Keratinocyte (primary cell): ENCODE results near the gene POU4F1. TPM values are rescaled to one million over a fixed set of nuclear protein-coding genes. Genes with fewer than 3 reads are reported as not detected.

Experiments
- DNase-seq: peaks from one replicate; pipeline ENCODE4 v3.0.0-alpha.2; 2011; ENCODE audit warnings: low read depth, missing footprints, low spot score
- FAIRE-seq: peaks from 2 replicates; lab custom pipeline; 2011; peaks lifted over from hg19 to GRCh38; lab: Jason Lieb, UNC
- H2AFZ ChIP-seq: 2 replicates; pipeline ENCODE4 v1.6.0; 2012; ENCODE audit warnings: low read length, control low read depth, inconsistent platforms; ENCODE audit not compliant: control insufficient read depth
- H3K27ac ChIP-seq: 2 replicates; pipeline ENCODE4 v1.5.1; 2011; ENCODE audit warnings: low read length; ENCODE audit not compliant: control insufficient read depth, insufficient read depth
- H3K27me3 ChIP-seq: 3 replicates; pipeline ENCODE4 v1.6.0; 2011; ENCODE audit warnings: low read length; ENCODE audit not compliant: control insufficient read depth, insufficient read depth; ENCODE audit errors: extremely low read depth
- H3K36me3 ChIP-seq, 2 experiments: 2 replicates in 1 of 2; 3 replicates in 1 of 2; pipeline ENCODE4 v1.5.1; 2011; ENCODE audit warnings: low read length in 2 of 2, mild to moderate bottlenecking in 1 of 2; ENCODE audit not compliant: control insufficient read depth in 2 of 2, insufficient read depth in 2 of 2; ENCODE audit errors: extremely low read depth in 1 of 2
- H3K4me1 ChIP-seq: 3 replicates; pipeline ENCODE4 v1.5.1; 2011; ENCODE audit warnings: low read length; ENCODE audit not compliant: control insufficient read depth, insufficient read depth; ENCODE audit errors: extremely low read depth
- H3K4me2 ChIP-seq: 3 replicates; pipeline ENCODE4 v1.6.0; 2011; ENCODE audit warnings: low read depth, low read length; ENCODE audit not compliant: control insufficient read depth, insufficient read depth; ENCODE audit errors: extremely low read depth
- H3K4me3 ChIP-seq, 3 experiments: fragments of 200-600 bp in 1 of 3; sonication (generic) in 1 of 3; 2 replicates in 2 of 3; 3 replicates in 1 of 3; pipeline ENCODE4 v1.5.1; 2011 to 2016; ENCODE audit warnings: low read length in 3 of 3, mild to moderate bottlenecking in 3 of 3, control low read depth in 2 of 3, inconsistent platforms in 1 of 3, low read depth in 1 of 3, mixed read lengths in 1 of 3, mixed run types in 1 of 3, moderate library complexity in 1 of 3; ENCODE audit not compliant: control insufficient read depth in 2 of 3, insufficient read depth in 2 of 3; ENCODE audit errors: extremely low read depth in 1 of 3
- H3K79me2 ChIP-seq: 2 replicates; pipeline ENCODE4 v1.6.0; 2012; ENCODE audit warnings: low read length; ENCODE audit not compliant: control insufficient read depth, insufficient read depth
- H3K9ac ChIP-seq: 3 replicates; pipeline ENCODE4 v1.6.0; 2011; ENCODE audit warnings: low read length; ENCODE audit not compliant: control insufficient read depth, insufficient read depth; ENCODE audit errors: extremely low read depth
- H3K9me1 ChIP-seq: 3 replicates; pipeline ENCODE4 v1.6.0; 2011; ENCODE audit warnings: low read length; ENCODE audit not compliant: control insufficient read depth, insufficient read depth; ENCODE audit errors: extremely low read depth
- H3K9me3 ChIP-seq: 2 replicates; pipeline ENCODE4 v1.5.1; 2012; ENCODE audit warnings: low read depth, low read length; ENCODE audit not compliant: control insufficient read depth
- H4K20me1 ChIP-seq: 3 replicates; pipeline ENCODE4 v1.6.0; 2011; ENCODE audit warnings: low read length; ENCODE audit not compliant: control insufficient read depth, insufficient read depth; ENCODE audit errors: extremely low read depth
- EZH2 ChIP-seq: IDR thresholded peaks from one replicate; pipeline ENCODE4 v1.6.1; 2012; ENCODE audit warnings: inconsistent platforms, mild to moderate bottlenecking, low read length, moderate library complexity
- dilution Hi-C: fragments of 300-500 bp; cut with MboI; formaldehyde crosslinking; loops from one replicate; pipeline ENCODE4 v1.7.0; 2020; ENCODE audit warnings: low sequenced_read_pairs; ENCODE audit not compliant: extremely low pct_ligation_motif_present
- polyA plus RNA-seq, 5 experiments: library from polyadenylated mRNA; depleted of rRNA in 3 of 5; stranded (reverse) in 3 of 5; stranded (forward) in 1 of 5; unstranded in 1 of 5; fragments of >200 nt; gene quantifications; 1 replicate in 1 of 5; 2 replicates in 3 of 5; 3 replicates in 1 of 5; pipeline versions ENCODE4 v1.2.1 to v1.2.3, GENCODE V29; 2011 to 2012; ENCODE audit warnings: missing spikeins in 2 of 5, low read depth in 1 of 5, low replicate concordance in 1 of 5
- TF ChIP-seq, protein P1 (sequence below), 3 experiments: IDR thresholded peaks in 1 of 3; conservative IDR thresholded peaks in 1 of 3; optimal IDR thresholded peaks in 1 of 3; 2 replicates in 2 of 3; 3 replicates in 1 of 3; pipeline versions ENCODE3 to v1.5.1; 2011; ENCODE audit warnings: low read length in 3 of 3, mild to moderate bottlenecking in 3 of 3, moderate library complexity in 2 of 3, control low read depth in 1 of 3, inconsistent platforms in 1 of 3; ENCODE audit not compliant: insufficient read depth in 2 of 3; ENCODE audit errors: extremely low read depth in 1 of 3

The POU4F1 gene
- polyA plus RNA-seq, 1 donor (not counting 4 experiments of a cell fraction or from before 2014, with no cell fraction given), result not detected

DNA sequence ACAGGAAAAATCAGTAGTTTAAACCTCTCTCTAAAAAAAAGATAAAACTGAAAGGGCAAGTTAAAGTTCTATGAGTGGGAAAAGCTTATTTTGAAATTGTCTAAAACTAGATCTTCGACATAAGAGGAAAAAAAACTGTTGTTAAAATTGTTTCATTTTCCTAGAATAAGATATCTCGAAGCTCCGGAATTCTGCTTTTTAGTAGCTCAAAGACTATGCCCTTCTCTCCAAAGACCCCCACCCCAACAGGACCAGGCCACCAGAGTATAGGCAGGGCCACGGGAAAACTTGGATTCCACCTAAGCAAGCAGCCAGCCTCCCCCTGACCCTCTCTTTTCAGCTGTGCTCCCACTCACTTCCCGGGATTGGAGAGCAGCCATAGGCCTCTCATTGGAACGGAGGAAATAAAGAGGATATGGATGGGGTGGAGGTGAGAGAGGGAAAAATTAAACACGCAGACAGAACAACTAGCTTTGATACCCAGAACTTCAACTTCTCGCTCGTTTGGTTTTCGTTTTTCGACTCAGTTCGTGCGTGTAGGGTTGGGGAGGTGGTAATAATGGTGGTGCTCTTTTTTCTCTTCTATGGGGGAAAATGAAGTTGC is 3.0 kb downstream of the POU4F1 start:
- Histone ChIP-seq H3K36me3 (no peaks in the 10 kb centered on the region), H4K20me1 (no peaks in the 10 kb centered on the region), H3K4me3 (no peak overlapping the region), H3K27me3 (peaks cover 95% of the 10 kb centered on the region), H3K4me2 (no peak overlapping the region), H3K9ac (no peak overlapping the region), H3K27ac (no peak overlapping the region), H2AFZ (no peak overlapping the region), H3K9me1 (no peaks in the 10 kb centered on the region), H3K4me1 (peaks cover 3% of the 10 kb centered on the region), H3K79me2 (no peaks in the 10 kb centered on the region), H3K9me3 (peaks cover 2% of the 10 kb centered on the region)
- no peak for DNase-seq
- dilution Hi-C loops, result no loop called here
- no peak for FAIRE-seq
- TF ChIP-seq, protein P1, sequence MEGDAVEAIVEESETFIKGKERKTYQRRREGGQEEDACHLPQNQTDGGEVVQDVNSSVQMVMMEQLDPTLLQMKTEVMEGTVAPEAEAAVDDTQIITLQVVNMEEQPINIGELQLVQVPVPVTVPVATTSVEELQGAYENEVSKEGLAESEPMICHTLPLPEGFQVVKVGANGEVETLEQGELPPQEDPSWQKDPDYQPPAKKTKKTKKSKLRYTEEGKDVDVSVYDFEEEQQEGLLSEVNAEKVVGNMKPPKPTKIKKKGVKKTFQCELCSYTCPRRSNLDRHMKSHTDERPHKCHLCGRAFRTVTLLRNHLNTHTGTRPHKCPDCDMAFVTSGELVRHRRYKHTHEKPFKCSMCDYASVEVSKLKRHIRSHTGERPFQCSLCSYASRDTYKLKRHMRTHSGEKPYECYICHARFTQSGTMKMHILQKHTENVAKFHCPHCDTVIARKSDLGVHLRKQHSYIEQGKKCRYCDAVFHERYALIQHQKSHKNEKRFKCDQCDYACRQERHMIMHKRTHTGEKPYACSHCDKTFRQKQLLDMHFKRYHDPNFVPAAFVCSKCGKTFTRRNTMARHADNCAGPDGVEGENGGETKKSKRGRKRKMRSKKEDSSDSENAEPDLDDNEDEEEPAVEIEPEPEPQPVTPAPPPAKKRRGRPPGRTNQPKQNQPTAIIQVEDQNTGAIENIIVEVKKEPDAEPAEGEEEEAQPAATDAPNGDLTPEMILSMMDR (optimal IDR thresholded peaks at IDR 0.05 in 1 of 3, IDR thresholded peaks at IDR 0.05 in 1 of 3, conservative IDR thresholded peaks at IDR 0.05 in 1 of 3; ENCODE audit: extremely low read depth in 1 of 3, insufficient read depth in 2 of 3, low read length in 3 of 3), result no peak
- TF ChIP-seq EZH2, result peak; percentile 66

DNA sequence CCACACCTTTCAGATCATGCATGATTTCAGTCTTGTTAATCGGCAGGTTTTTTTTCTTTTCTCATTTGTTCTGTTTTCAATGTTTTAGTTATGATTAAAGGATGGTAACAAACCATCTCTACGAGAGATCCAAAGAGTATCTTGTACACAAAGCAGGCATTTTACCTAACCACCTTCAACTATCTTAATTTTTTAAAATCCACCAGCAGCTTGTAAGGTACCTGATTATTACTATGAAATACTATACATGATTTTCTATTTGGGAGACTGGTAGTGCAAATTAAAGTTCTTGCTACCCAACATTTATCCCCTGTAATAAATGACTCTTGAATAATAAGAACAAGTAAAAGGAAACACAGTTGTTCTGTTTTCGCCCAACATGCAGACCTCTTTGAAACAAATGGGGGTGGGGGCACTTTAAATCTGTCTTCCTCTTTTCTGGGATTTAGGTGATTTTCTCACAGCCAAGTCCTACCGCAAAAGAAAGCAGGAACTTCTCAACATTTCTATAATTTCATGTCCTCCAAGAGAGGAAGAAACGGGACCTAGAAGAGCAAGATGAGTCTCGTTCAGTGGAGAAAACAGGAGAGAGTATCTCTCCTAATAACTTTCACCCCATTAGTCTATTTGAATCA is 3.6 kb downstream of the POU4F1 start:
- no peak overlapping the region for H2AFZ ChIP-seq
- DNase-seq (no peak), FAIRE-seq (no peak)
- H3K4me1 ChIP-seq, result peaks cover 3% of the 10 kb centered on the region
- H3K9me1 ChIP-seq, result no peaks in the 10 kb centered on the region
- H3K27me3 ChIP-seq, result peaks cover 95% of the 10 kb centered on the region
- H3K9me3 ChIP-seq, result peaks cover 2% of the 10 kb centered on the region
- H4K20me1 ChIP-seq, result no peaks in the 10 kb centered on the region
- H3K27ac ChIP-seq, result no peak overlapping the region
- no peaks in the 10 kb centered on the region for H3K79me2 ChIP-seq
- no peak overlapping the region for H3K9ac ChIP-seq
- TF ChIP-seq EZH2, result no peak
- TF ChIP-seq, protein P1 (optimal IDR thresholded peaks at IDR 0.05 in 1 of 3, IDR thresholded peaks at IDR 0.05 in 1 of 3, conservative IDR thresholded peaks at IDR 0.05 in 1 of 3; ENCODE audit: extremely low read depth in 1 of 3, insufficient read depth in 2 of 3, low read length in 3 of 3), result no peak
- dilution Hi-C loops, result no loop called here
- no peak overlapping the region for H3K4me3 ChIP-seq
- no peak overlapping the region for H3K4me2 ChIP-seq
- no peaks in the 10 kb centered on the region for H3K36me3 ChIP-seq
